HG03280 (cell line): ENCODE results near the gene S100A2.
"Not testable (repeated sequence)": the region's sequence is repeated elsewhere in the genome, so short reads cannot be mapped to it uniquely, and the experiment has no call there.

ENCODE experiments used
- ATAC-seq: cut with Tn5 transposase; IDR thresholded peaks from one replicate; pipeline ENCODE4 v1.9.1; 2021; ENCODE audit warnings: mild to moderate bottlenecking, moderate library complexity; ENCODE audit not compliant: unreplicated experiment

S100A2 gene

DNA sequence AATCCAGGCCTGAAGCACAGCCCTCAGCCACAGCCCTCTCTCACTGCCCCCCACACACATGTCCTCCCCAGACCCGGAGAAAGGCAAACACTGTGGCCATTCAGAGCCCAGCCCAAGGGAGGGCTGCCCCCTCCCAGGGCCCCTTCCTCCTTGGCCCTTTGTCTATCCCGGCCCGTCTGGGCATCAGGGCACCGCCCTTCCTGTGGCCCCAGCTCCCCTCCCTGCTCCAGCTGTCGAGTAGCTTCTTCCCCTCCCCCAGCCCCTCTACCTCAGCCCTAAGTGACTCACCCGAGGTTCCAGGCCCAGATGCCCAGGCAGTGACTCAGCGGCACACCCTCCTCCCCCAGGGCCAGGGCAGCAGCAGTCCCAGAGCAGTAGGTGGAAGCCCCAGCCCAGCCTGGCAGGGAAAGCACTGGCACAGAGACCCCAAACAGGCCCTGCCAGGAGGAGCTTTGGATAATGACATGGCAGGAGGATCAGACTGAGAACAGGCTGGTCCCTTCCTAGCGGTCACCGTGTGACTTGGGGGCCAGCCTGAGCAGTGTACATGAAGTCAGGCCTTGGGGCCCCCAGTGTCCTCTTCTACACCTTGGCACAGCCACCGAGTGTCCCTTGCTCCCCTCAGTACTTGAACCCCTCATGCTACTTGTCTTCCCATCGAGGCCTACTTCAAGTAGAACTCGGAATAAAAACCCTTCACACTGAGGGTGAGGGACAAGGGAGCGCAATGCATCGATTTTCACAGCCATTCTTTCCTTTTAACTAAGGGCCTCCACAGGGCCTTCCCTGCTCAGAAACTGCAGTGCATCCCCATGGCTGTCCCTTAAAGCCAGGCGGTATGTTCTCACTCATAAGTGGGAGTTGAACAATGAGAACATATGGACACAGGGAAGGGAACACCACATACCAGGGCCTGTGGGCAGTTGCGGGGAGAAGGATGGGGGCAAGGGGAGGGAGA, 1.0 kb upstream of the S100A2 start:
- ATAC-seq = no peak

- ATAC-seq = no peak
Observed at GRCh38 chr1:153563991-153564390, 1.7 kb downstream of the S100A2 start.

DNA sequence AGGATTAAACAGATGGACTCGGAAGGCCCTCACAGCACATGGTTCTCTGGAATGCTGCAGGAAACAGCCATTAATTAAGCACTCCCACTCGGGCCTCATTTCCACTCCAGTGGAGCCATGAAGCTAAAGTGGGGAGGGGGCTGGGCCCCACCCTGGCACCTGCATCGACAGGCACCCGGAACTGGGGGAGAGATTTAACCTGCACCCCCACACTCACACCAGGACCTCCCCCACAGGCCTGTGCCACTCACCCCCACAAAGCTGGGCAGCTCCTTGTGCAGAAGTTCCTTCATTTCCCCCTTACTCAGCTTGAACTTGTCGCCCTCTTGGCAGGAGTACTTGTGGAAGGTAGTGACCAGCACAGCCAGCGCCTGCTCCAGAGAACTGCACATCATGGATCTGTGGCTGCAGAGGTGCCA, 2.2 kb downstream of the S100A2 start:
- no peak for ATAC-seq

GRCh38 chr1:153562021-153562420, 3.6 kb downstream of the S100A2 start:
- ATAC-seq = not testable (repeated sequence)

DNA sequence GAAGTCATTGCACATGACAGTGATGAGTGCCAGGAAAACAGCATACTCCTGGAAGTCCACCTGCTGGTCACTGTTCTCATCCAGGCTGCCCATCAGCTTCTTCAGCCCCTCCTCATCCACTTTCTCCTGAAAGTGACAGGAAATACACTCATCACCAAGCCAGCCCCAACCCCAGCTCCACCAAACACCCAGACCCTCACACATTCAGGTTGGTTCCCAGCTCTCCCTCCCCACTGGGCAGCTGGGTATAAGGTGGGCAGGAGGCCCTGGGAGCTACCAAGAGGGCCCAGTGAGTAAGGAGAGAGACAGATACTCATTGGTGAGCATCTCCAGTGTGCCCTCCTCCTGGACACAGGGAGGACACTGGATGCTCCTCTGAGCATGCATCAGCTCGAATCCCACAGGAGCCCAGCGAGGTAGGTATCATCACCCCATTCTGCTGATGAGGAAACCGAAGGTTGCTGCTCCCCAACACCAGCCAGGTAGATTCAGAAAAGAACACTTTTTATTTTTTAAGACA, 4.1 kb downstream of the S100A2 start:
- ATAC-seq = no peak

DNA sequence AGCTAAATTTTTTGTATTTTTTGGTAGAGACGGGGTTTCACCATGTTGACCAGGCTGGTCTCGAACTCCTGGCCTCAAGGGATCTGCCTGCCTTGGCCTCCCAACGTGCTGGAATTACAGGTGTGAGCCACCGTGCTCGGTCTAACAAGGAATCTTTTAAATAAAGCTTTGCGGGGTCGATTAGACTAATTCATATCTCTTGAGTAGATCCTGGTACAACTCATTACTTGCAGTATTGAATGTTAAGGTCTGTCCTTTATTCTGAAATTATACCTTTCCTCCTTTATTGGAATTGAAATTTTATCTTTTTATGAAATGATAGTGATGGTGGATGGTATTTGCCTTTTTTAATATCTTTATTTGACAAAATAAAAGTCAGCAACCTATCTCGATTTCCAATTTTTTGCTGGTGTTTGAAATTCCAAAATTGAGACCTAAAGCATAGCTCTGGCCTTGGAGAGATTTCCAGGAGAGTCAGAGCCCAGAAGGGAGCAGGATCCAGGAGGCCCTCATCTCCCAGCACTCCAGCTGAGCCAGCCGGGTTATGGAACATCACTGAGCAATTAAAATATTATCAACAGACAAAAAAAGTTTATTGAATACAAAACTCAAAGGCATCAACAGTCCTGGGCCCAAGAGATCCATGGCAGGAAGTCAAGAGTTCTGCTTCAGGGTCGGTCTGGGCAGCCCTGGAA, 4.7 kb downstream of the S100A2 start:
- ATAC-seq = no peak

GRCh38 chr1:153560241-153560640, 5.4 kb downstream of the S100A2 start:
- no peak for ATAC-seq

DNA sequence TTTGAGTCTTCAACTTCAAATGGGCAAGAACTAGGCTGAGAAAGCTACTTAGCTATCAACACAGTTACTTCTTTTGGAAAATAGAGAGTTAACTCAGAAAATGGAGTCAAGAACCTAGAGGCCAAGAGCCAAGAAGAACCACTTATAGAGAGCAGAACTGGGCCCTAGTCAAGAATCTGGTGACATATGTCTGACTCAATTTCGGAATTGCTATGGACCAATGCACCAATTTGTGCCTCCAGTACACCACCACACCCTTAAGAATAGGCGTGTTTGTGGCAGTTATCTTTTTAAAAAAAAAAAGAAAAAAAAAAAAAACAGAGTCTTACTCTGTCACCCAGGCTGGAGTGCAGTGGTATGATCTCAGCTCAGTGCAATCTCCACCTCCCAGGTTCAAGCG, 7.8 kb downstream of the S100A2 start:
- no peak for ATAC-seq

GRCh38 chr1:153556348-153556747, 9.3 kb downstream of the S100A2 start:
- no peak for ATAC-seq

DNA sequence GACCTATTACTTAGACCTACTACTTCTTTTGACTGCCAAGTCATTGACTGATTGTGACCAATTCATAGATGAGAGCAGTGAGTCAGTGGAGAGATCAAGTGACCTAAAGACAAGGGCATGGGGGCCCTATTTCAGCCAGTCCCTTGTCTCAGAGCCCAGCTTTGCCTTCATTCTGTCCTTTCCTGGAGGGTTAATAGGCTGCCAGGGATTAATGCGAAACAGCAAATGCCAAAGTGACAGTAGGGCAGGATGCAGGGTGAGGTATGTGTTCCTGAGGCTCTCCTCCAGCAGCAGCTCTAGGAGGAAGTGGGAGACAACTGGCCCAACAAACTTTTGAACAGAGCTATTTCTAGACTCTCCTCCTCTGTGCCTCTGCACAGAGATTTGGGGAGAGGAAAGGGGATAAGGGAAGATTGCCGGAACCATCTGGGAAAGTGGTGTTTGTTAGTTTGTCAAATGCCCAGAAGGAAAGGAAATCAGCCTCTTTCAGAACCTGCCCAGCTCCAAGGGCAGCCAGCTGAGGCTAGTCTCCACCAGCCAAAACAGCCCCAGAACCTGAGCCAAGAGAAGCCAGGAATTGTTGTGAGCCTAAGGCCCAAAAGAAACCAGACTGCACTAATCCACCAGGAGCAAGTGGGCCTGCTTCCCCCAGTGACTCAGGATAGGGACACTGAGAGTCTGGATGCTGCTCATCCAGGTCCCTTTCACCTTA, 11.7 kb downstream of the S100A2 start:
- ATAC-seq = no peak

- no peak for ATAC-seq
Observed at GRCh38 chr1:153553096-153553495, 12.5 kb downstream of the S100A2 start.

DNA sequence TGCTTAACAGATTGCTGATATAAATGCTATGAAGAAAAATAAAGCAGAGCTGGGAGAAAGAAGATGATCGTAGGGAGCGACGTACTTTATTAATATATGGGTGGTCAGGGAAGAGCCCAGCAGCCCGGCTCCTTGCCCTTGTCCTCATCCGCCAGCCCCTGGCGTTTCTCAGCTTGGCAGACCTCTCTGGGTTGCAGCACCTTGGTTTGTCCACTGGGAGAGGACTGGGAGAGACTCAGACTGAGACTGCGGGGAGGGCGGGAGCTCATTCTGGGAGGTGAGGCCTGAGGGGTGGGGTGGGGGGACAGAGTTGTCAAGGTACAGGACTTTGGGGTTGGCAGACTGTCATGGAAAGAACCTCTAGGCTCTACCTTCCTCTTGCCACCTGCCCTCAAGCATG, 13.3 kb downstream of the S100A2 start:
- no peak for ATAC-seq

- no peak for ATAC-seq
Observed at GRCh38 chr1:153550827-153551500, 14.7 kb downstream of the S100A2 start.

GRCh38 chr1:153550398-153550758, 15.3 kb downstream of the S100A2 start:
- no peak for ATAC-seq

DNA sequence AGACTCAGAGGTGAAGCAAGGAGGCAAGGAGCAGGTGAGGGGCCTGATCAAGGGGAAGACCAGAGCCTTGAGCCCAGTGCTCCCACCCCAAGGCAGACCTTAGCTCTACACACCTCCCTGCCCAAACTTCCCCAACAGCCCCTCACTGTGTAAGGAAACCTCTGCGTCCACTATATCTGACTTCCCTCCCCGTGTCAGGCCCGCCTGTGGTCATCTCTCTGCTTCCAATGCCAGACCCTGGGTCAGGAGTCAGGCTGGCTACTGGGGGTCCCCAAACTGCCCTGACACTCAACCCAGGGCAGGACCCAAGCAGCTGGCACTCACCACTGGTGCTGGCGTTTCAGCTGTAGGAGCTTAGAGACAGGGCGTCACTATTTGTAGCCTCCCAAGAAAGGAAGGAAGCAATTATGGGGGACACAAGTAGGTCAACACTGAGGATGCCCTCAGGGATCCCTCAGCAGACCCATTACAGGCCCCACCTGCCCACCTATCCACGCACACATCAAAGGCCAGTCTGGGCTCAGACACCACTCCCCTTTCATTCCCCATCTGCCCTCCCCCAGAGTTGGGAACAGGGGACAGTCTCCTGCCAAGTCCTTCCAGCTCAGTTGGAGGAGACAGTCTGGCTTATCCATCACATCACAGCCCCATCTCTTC, 15.8 kb downstream of the S100A2 start:
- no peak for ATAC-seq

DNA sequence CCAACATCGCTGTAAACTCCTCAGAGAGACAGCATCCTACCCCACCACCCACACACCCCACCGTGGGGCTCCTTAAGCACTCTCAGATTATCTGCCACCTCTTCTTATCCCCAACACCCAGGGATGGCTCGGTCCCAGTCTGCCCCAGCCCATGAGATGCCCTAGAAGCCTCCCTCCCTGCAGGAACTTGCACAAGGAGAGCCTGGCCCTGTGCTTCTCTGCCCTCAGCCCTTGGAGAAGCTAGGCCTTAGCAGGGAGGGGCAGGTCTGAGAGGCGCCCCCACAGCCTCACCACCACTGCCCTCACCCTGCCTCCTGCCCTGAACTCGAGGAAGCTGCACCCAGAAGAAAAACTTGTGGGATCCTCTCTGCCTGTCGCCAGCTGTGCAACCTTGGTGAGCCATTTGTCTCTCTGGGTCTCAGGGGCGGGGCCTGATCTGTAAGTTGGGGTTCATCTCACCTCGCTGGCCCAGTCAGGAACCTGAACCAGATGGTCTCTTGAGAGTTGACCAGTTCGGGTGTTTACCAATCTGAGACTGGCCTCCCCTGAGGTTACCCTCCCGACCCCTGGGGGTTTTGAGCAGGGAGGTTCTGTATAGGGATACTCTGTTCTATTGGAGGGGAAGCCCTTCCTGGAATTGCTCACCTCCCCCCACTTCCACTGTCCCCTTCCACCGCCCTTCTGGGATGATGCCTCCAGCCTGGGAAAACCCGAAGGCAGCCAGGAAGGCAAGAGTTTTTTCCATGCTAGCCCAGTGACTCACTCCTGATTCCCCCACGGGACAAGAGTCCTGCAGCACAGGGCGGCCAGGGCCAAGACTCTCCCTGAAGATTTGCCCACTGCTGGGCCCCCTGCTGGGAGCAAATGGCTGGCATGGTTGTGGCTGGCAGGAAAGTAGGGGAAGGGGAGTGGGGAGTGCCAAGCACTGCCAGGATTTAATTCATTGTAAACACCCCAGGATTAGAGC, 16.6 kb downstream of the S100A2 start, which contains the start of gene S100A3:
TSS of gene S100A3 (minus strand) at position 537 of the 967 bp plus-strand sequence. CDS start 773 bp downstream, outside the sequence.
- ATAC-seq = no peak

DNA sequence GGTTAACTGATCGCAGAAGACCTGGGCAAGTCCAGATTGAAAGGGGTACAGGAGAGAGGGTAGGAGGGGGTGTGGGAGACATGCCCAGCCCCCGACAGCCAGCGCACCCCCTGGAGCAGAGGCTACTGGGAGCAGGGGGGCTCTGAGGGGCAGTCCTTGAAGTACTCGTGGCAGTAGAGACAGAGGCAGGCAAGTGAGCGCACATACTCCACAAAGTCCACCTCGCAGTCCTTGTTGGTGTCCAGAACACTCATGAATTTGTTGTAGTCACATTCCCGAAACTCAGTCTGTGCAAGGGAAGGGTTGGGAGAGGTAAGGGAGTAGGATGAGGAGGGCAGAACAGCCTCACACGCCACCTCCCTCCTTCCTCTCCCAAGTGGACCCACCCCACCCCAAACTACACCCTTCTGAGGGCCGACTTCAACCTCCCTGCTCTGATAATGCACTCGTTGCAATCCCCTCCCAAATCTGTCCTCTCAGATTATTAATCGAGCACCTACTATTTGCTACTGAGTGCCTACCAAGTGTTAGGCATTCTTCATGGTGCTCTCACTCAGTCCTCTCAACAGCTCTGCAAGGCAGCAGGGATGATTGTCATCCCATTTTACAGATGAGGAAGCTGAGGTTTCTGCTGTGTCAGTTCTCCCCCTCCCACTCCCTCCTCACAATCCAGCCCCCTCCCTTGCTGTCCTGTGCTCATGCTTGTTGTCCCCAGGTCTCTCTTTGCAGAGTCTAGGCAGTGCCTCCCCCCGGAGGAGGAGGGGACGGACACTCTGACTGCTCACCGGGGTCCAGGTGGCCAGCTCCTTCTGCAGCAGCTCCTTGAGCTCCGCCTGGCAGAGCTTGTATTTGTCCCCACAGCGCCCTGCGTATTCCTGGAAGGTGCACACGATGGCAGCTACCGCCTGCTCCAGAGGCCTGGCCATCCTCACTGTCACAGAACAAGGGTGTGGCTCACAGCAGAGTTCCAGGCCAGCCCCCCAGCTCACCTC, 17.8 kb downstream of the S100A2 start:
- no peak for ATAC-seq
